GM18520 (cell line): ENCODE data around the gene SIPA1L3.
"Not testable (repeated sequence)": the region's sequence is repeated elsewhere in the genome, so short reads cannot be mapped to it uniquely, and the experiment has no call there.

ENCODE experiments used
- ATAC-seq: cut with Tn5 transposase; IDR thresholded peaks from one replicate; pipeline ENCODE4 v1.9.1; 2021; ENCODE audit not compliant: unreplicated experiment

SIPA1L3 gene

DNA sequence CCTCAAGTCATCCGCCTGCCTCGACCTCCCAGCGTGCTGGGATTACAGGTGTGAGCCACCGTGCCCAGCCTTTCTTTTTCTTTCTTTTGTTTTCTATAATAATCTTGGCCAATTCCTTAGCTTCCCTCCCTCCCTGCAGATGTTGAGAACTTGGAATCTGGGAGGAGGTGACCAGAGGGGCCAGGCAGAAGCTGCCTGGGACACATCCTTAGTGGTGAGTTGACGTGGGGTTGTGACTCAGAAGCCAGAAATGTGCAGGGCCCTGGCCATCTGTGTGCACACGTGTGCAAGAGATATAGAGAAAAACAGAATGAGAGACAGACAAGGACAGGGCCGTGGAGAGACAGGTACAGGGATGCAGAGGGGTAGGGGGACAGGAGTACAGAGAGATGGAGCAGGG is 154.3 kb downstream of the SIPA1L3 start:
- ATAC-seq: no peak

DNA sequence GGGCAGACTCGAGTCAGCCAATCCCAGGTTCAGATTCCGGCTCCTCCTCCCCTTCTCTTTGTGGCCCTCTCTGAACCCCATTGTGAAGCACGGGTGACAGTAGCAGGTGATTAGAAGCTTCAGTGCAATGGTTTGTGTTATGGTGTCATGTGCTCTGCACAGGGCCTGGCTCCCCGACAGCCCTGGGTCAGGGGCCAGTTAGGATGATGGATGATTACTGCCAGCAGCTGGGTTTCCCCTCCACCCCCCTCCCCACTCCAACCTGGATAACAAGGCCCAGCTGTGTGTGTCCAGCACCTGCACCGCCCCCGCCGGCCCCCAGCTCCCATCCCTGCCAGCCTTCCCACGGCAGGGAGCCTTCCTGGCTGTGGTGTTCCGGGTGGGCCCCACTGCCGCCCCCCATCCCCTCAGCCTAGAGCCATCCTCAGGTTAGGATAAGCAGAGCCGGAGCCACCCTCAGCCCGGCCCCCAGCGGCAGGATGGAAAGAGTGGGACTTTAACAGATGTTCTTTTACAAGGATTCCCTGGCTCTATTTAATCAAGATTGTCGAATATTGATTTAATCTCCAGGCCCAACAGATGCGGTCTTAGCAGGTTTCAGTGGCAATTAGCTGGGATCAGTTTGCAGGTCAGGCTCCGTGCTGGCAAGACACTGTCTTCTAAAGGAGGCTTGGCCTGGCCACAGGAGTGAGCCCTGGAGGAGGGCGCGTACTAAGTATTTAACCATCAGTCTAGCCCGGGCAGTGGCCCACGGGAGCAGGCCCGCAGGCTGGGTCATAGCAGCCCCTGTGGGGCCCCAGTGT is 156.2 kb downstream of the SIPA1L3 start:
- ATAC-seq: no peak

DNA sequence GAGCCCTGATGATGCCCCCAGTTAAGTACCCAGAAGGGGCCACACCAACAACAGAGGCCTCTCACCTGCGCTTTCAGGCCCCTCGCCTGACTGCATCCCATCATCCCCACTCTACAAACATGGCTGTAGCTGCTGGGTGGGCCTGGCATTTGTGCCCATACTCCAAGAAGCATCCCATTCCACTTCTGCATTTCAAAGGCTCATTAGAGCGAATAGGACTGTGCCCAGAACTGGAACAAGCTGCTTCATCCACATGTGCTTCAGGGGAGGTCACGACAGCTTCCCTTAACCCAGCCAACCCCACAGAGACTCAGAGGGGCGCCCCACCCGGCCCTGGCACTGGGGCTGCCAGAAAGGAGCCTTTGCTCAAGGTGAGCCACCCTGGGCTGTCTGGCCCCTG is 156.9 kb downstream of the SIPA1L3 start:
- no peak for ATAC-seq

- ATAC-seq: no peak
Measured at GRCh38 chr19:38064661-38065425, 157.8 kb downstream of the SIPA1L3 start.

DNA sequence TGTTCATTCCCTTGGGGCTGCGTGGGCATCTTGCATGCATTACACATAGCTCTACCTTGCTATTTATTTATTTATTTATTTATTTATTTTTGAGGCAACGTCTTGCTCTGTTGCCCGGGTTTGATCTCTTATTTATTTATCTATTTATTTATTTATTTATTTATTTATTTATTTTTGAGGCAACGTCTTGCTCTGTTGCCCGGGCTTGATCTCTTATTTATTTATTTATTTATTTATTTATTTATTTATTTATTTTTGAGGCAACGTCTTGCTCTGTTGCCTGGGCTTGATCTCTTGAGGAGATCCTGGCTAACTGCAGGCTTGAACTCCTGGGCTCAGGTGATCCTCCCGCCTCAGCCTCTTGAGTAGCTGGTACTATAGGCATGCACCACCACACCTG is 158.8 kb downstream of the SIPA1L3 start:
- ATAC-seq: not testable (repeated sequence)

DNA sequence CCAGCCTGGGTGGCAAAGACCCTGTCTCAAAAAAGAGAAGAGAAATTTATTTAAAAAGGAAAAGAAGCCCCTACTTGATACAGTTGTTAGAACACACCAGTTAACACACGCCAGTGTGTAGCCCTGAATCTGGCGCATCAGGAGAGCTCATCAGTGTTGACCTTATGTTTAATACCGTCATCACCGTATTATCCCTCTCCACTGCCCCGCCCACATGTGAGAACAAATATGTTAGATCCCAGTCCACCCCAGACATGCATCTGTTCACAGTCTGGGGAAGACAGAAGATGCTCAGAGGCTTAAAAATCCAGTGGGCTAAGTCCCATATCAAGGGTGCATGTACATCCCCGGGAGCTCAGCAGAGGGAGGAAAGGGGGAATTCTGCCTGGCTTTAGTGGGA is 161.8 kb downstream of the SIPA1L3 start:
- ATAC-seq: no peak

DNA sequence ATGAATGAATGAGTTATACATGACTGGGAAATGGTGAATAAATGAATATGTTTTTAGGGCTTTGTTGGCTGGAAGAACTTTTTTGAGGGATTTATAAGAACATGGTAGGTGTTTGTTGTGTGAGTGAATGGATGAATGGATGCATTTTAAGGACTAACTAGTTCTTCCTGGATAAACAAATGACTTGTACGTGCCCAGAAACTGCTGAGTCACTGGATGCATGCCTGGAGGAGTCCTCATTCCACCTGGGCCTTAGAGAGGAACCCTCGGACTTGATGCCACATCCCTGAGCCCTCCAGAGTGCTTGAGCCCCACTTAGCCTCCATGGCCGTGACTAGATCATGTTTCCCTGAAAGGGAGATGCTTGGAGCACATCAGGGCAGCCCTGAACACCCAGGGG is 163.6 kb downstream of the SIPA1L3 start:
- ATAC-seq: no peak

DNA sequence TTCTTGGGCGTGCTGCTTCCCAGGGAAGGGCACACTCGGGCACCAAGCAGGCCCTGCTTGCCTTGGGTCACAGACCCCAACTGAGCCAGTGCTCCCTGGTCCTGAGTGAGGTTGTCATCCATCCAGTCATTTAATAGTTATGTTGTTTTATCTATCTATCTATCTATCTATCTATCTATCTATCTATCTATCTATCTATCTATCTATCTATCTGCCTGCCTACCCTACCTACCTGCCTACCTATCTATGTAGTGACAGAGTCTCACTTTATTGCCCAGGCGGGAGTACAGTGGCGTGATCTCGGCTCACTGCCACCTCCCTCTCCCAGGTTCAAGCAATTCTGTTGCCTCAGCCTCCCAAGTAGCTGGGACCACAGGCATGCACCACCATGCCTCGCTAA is 164.0 kb downstream of the SIPA1L3 start:
- ATAC-seq: not testable (repeated sequence)

GRCh38 chr19:38071647-38072046 is 164.6 kb downstream of the SIPA1L3 start:
- ATAC-seq: no peak

GRCh38 chr19:38072776-38073750 is 166.1 kb downstream of the SIPA1L3 start:
- ATAC-seq: no peak

GRCh38 chr19:38073841-38074685 is 167.1 kb downstream of the SIPA1L3 start:
- ATAC-seq: no peak

- no peak for ATAC-seq
Measured at GRCh38 chr19:38076337-38076736, 169.3 kb downstream of the SIPA1L3 start.

DNA sequence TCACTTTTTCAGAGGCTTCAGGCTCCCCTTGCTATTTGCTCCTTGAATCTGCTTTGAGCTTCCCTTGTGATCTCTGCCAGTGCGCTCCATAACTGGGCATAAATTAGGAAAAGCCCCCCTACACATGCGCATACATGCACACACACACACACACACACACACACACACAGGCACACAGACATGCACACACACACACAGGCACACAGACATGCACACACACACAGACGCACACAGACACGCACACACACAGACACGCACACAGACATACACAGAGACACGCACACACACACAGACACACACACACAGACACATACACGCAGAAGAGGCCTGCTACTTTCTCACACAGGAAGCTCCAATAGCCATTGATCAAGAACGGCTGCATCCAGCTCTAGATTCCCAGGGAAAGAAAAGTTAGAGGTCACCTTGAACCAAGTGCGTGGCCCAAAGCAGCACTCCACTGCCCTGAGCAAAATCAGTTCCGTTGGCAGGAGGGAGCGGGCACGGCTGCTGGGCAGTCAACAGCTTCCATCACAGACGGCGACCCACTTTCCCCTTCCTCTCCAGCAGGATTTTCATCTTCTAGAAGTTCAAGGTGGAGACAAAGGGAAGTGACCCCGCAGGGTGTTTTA is 171.4 kb downstream of the SIPA1L3 start:
- ATAC-seq: no peak

- no peak for ATAC-seq
Measured at GRCh38 chr19:38079926-38080380, 172.9 kb downstream of the SIPA1L3 start.

DNA sequence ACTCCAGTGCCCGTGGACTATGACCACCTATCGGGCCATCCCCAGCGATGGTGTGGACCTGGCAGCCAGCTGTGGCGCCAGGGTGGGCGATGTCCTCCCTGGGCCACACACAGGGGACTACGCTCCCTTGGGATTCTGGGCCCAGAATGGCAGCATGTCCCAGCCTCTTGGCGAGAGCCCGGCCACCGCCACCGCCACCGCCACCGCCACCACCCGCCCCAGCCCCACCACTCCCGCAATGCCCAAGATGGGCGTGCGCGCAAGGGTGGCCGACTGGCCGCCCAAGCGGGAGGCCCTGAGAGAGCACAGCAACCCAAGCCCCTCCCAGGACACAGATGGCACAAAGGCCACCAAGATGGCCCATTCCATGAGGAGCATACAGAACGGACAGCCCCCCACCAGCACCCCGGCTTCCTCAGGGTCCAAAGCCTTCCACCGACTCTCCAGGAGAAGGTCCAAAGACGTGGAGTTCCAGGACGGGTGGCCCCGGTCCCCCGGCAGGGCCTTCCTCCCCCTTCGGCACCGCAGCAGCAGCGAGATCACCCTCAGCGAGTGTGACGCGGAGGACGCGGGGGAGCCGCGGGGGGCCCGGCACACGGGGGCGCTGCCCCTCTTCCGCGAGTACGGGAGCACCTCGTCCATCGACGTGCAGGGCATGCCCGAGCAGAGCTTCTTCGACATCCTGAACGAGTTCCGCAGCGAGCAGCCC is 174.7 kb downstream of the SIPA1L3 start:
- ATAC-seq: no peak

- no peak for ATAC-seq
Measured at GRCh38 chr19:38082256-38083118, 175.5 kb downstream of the SIPA1L3 start.

- ATAC-seq: no peak
Measured at GRCh38 chr19:38084196-38084595, 177.2 kb downstream of the SIPA1L3 start.

GRCh38 chr19:38089440-38089839 is 182.4 kb downstream of the SIPA1L3 start:
- no peak for ATAC-seq
